ENCODE results near the gene ADM.

Gene ADM

DNA sequence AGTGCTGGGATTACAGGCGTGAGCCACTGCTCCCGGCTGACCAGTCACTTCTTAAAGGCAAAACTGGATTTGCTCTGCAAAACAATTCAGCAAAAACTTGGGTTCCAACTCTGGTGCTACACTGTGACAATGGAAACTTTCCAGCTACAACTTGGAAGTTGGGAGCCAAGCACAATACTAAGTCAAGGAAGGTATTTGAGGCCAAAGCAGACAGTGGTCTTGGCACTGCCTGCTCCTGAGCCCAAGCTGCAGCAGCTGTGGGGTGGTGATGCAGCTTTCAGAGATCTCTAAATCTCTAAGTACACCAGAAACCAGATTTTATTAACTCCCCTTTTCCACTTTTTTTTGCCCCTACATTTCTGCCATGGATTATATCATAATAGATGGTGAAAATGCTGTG, 17.5 kb downstream of the ADM start:
- no peak for TF ChIP-seq CTCF (IDR thresholded peaks at IDR 0.05; ENCODE audit: low read depth, low read length)
- no peak overlapping the region for H3K4me3 ChIP-seq (ENCODE audit: low read depth, low read length)

- no peak for TF ChIP-seq CTCF (IDR thresholded peaks at IDR 0.05; ENCODE audit: low read depth, low read length)
- H3K4me3 ChIP-seq (ENCODE audit: low read depth, low read length) = no peak overlapping the region
Measured at GRCh38 chr11:10322830-10323792, 18.2 kb downstream of the ADM start.

GRCh38 chr11:10323793-10324170, 18.9 kb downstream of the ADM start:
- no peak for TF ChIP-seq CTCF (IDR thresholded peaks at IDR 0.05; ENCODE audit: low read depth, low read length)
- no peak overlapping the region for H3K4me3 ChIP-seq (ENCODE audit: low read depth, low read length)

DNA sequence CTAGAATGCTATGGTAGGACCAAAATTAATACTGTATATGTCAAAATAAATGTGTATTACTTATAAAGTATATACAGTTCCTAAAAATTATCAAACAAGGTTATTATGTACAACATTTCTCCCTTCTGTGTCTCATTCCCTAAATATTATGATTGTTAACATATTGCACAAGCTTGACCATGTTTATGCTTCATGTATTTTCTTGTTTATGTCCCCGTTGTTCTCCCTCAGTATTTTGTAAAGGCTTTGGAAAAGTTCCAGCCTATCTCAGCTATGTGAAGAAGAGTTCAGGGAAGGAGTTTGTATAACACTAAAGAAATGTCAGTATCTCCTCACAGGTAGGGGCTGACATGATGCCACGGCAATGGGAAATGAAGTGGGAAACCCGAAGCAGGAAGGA, 19.6 kb downstream of the ADM start:
- TF ChIP-seq CTCF (IDR thresholded peaks at IDR 0.05; ENCODE audit: low read depth, low read length) = no peak
- H3K4me3 ChIP-seq (ENCODE audit: low read depth, low read length) = no peak overlapping the region

DNA sequence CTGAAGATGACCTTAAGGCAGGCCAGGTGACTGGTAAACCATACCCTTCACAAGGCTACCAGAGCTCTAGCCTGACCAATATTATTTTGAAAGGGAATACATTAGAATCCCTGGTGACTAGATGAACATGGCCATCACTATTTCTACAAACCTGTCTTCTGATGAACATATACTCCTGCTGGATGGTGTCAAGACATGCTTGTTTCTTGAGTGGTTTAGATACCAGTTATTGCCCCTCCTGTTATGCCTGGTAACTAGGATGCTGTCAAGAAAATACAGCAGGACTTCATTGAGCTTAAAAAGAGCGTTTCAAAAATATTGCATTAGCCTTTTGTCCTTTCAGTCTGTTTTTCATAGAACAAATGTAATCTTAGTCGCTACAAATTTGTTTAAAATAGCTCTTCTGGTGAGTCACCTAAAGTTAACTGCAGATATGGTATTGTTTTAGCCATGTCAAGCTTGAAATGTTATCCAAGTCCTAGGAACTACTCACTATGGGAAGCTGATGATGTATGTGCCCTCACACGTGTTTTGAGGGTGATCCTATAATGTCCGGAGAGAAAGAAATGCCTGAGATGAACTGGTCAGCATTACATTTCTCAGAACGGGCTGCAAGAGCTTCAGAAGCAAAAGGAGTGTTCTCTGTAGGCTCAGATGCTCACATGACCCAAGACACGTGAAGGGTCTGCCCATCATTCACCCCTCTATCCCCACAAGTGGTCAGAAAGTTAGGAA, 20.6 kb downstream of the ADM start:
- no peak overlapping the region for H3K4me3 ChIP-seq (ENCODE audit: low read depth, low read length)
- no peak for TF ChIP-seq CTCF (IDR thresholded peaks at IDR 0.05; ENCODE audit: low read depth, low read length)

DNA sequence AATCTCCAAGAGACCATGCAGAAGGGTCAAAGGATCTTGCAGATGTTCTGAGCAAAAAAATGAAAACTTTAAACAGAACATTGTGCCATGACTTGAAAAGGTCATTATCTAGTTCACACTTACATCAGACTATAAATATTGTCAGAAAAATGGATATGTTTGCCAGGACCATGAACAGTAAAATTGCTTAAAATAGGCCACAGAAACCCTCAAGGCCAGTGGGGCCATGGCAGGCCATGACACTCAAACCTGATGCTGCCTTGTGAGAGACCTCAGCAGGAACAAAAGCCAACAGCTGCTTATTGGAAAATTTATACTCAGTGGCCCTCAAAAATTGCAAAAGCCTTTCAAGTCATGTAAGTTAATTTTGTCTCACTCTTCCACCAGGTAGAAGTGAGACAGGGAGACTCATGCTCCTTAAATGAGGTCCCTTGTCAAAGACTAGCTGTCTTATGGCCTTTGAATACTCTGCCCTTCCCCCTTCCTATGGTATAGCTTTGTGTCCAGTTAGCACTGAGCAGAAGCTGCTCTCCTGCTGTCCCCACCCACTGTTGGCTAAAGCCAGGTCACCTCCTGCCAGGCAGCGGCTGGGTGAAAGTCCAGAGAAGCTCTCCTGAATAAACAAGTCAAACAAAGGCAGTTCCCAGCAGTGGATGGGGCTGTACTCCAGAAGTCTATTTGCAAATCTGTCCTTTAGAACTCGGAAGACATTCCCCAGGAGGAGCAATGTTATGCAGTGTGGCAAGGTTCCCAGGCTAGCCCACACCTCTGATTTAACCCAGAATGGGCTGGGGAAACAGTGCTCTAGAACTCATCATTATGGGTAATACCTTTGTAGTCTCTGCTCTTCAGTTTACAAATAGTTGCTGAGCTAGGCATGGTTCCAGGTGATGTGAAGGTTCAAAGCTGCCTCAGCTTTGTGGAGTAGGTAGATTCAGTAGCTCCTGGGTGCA, 21.4 kb downstream of the ADM start:
- H3K4me3 ChIP-seq (ENCODE audit: low read depth, low read length) = no peak overlapping the region
- TF ChIP-seq CTCF (IDR thresholded peaks at IDR 0.05; ENCODE audit: low read depth, low read length) = no peak

Measured in WI38 (cell line).